GM18517 (cell line): ENCODE measurements around the gene VPS18.
"Not testable (repeated sequence)": the region's sequence is repeated elsewhere in the genome, so short reads cannot be mapped to it uniquely, and the experiment has no call there.

Source experiments
- ATAC-seq: cut with Tn5 transposase; IDR thresholded peaks from one replicate; pipeline ENCODE4 v1.9.1; 2021; ENCODE audit warnings: mild to moderate bottlenecking, moderate library complexity; ENCODE audit not compliant: unreplicated experiment

Gene VPS18, protein sequence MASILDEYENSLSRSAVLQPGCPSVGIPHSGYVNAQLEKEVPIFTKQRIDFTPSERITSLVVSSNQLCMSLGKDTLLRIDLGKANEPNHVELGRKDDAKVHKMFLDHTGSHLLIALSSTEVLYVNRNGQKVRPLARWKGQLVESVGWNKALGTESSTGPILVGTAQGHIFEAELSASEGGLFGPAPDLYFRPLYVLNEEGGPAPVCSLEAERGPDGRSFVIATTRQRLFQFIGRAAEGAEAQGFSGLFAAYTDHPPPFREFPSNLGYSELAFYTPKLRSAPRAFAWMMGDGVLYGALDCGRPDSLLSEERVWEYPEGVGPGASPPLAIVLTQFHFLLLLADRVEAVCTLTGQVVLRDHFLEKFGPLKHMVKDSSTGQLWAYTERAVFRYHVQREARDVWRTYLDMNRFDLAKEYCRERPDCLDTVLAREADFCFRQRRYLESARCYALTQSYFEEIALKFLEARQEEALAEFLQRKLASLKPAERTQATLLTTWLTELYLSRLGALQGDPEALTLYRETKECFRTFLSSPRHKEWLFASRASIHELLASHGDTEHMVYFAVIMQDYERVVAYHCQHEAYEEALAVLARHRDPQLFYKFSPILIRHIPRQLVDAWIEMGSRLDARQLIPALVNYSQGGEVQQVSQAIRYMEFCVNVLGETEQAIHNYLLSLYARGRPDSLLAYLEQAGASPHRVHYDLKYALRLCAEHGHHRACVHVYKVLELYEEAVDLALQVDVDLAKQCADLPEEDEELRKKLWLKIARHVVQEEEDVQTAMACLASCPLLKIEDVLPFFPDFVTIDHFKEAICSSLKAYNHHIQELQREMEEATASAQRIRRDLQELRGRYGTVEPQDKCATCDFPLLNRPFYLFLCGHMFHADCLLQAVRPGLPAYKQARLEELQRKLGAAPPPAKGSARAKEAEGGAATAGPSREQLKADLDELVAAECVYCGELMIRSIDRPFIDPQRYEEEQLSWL

DNA sequence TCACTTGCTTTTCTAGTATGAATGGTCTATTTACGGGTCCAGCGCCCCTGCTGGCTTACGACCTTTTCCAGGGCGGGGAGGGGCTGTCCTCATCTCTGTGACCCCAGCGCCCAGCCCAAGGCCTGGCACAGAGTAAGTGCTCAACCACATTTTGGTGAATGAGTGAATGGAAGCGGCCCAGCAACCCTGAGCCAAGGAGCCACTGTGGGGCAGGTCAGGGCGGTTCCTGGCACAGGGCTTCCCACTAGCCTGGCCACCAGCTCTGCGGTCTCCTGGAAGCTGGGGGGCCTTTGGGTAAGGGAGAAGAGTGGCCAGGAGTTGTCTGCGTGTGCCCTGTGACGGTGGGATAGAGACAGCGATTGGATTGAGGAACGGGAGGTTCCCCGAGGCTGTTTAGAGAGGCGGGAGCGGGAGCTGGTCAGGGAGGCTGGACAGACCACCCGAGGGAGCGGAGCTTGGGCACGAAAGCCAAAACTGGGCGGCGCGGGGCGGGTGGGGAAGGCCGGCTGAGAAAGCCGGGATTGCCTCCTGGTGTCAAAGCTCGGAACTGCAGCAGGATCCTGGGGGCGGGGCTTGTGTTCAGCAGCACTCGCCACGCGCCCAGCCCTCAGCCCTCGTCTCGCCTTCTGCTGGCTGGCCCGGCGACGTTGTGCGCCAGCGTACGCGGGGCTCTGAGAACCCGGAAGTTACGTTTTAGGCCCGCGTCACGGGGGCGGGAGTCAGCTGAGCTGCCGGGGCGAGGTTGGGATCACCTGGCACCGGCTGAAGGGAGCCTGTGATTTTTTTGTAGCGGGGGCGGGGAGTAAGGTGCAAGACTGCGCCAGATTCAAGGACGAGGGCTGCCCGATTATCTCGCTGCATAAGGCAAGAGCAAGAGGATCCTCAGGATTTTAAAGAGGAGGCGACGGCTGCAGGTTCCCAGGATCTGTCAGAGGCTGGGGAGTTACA lies at the start of gene VPS18:
Gene VPS18 (plus strand): TSS at position 718 of the 948 bp plus-strand sequence. CDS start 319 bp downstream, outside the sequence.
- ATAC-seq, result peak; percentile 80

GRCh38 chr15:40844696-40845030 lies 49.6 kb upstream of the VPS18 start:
- ATAC-seq, result no peak

DNA sequence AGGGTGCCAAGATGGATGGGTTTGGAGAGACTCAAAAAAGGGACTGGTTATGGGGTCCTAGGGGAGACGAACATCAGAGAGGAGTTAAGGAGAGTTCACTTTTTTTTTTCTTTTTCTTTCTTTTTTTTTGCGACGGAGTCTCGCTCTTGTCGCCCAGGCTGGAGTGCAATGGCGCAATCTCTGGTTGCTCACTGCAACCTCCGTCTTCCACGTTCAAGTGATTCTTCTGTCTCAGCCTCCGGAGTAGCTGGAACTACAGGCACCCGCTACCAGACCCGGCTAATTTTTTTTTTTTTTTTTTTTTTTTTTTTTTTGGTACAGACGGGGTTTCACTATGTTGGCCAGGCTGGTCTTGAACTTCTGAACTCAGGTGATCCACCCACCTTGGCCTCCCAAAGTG lies 49.2 kb upstream of the VPS18 start:
- ATAC-seq, result no peak

DNA sequence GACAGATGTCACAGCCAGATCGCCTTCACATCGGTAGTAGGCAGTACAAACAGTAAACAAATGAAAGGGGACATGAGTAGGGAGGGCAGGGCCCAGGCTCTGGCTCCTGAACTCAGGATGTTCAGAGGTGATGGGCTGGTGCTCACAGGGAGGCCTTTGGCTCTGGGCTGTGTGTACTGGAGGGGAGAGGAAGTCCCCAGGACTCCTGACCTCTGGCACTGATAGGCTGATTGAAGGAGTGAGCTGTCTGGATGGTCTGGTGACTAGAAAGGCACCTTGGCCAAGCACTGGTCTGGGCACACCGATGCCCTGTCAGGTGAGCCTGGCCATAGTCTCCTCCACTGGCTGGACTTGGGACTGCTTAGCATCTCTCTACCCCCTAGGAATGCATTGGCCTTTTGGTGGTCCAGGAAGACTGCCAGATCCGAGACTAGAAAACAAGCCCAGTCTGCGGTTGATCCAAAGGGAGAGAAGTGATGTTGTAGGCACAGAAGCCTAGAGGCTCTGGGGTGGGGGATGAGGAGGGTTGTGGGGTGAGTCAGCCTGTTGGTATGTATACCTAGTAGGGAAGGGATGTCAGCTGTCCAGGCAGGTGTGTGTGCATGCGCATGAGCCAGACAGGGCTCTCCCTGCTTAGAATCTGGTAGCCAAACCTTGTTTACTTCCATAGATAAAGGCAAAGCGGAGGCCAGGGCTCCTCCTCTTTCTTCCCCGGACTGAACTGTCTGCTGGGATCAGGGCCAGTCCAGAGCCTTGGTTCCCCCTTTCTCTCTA lies 48.6 kb upstream of the VPS18 start:
- ATAC-seq, result no peak

GRCh38 chr15:40846841-40847222 lies 47.4 kb upstream of the VPS18 start:
- ATAC-seq, result no peak

DNA sequence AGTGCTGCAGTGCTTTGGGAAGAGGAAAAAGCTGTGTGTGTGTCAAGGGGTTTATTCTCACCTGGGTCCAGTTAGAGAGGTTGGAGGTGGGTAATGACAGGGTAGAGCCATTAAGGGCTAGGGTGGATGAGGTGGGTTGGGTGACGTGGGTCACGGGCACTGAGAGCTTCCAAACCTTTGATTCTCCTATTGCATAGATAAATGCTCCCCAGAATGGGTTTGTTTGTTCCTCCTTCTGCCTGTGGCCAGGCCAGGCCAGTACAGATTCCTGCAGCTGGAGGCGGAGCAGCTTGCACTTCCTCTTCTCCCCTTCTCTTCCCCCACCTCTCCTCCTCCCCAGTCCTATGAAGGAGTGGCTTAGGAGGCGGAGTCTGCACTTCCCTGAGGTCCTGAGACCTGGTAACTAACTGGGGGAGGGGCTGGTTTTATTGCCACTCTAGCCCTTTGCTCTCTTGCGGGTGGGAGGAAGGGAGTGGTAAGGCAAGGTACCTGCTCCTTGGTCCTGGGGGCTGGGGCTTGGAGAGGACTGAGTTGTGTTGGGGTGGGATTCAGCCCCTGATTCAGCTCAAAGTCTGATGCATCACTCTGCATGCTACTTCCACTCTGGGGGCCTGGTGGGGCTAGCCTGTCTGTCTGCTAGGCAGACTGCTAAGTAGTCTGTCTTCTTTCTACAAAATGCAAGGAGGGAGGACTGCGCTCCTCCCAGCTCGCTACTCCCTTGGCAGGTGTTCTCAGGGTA lies 46.9 kb upstream of the VPS18 start:
- ATAC-seq, result no peak

- ATAC-seq, result no peak
Observed at GRCh38 chr15:40850576-40851112, 43.6 kb upstream of the VPS18 start.

- no peak for ATAC-seq
Observed at GRCh38 chr15:40852529-40852928, 41.7 kb upstream of the VPS18 start.

DNA sequence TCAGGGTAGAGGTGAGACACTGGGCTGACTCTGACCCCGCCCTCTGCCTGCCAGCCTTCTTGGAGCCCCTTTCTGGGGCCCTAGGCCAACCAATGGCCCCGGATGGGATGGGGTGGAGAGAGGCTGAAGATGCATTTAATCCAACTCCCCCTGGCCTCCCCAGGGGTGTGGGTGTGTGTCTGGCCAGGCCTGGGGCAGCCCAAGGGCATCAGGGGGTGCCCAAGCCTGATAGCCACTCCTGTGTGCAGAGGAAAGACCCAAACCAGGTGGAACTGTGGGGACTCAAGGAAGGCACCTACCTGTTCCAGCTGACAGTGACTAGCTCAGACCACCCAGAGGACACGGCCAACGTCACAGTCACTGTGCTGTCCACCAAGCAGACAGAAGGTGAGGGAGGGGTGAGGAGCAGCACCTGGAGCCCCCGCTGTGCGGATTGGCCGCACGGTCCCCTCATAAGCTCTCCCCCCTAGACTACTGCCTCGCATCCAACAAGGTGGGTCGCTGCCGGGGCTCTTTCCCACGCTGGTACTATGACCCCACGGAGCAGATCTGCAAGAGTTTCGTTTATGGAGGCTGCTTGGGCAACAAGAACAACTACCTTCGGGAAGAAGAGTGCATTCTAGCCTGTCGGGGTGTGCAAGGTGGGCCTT lies 40.9 kb upstream of the VPS18 start:
- ATAC-seq, result no peak

DNA sequence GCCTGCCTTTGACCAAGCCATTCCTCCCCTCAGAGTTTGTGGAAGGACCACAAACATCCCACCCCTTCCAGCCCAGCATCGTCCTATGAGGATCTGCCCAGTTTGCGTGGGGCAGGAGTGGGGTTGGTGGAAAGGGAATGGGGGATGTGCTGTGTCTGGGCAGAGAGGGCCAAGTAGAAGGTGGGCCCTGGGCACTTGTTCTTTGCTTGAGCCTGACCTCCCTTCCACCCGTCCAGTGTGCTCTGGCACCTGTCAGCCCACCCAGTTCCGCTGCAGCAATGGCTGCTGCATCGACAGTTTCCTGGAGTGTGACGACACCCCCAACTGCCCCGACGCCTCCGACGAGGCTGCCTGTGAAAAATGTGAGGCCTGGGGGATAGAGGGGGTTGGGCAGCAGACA lies 40.1 kb upstream of the VPS18 start:
- ATAC-seq, result no peak

GRCh38 chr15:40855706-40856234 lies 38.5 kb upstream of the VPS18 start:
- no peak for ATAC-seq

GRCh38 chr15:40856746-40857145 lies 37.5 kb upstream of the VPS18 start:
- ATAC-seq, result no peak

DNA sequence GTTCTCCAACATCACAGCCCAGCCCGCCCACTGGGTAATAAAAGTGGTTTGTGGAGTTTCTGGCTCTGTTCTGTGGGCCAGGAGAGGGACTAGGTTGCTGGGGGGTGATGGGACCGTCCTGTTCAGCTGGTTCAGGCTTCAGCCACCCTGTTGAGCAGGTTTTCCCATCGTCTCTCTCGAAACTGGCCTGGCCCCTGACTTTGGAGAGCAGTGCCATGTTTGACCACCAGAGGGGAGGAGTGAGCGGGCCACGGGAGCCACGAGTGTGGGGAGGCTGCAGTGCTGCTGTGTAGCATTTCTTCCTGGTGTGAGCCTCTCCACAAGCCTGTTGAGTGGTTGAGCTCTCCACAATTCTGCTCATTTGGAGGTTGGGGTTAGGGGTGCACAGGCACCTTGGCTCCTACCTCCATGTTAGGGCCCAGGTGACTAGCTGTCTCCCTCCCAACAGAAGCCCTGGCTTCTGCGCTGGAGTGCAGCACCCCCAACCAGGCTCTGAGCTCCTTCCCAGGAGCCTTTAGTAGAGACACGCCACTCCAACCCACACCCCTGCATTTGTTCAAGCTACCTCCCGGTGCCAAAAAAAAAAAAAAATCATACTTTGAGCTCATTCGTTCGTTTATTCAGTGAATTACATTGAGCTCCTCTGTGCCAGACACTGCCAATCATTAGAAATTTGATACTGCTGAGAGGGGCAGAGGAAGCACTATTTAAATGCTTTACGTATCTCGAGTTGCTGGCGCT lies 36.5 kb upstream of the VPS18 start:
- ATAC-seq, result no peak

GRCh38 chr15:40858706-40859105 lies 35.5 kb upstream of the VPS18 start:
- ATAC-seq, result no peak

DNA sequence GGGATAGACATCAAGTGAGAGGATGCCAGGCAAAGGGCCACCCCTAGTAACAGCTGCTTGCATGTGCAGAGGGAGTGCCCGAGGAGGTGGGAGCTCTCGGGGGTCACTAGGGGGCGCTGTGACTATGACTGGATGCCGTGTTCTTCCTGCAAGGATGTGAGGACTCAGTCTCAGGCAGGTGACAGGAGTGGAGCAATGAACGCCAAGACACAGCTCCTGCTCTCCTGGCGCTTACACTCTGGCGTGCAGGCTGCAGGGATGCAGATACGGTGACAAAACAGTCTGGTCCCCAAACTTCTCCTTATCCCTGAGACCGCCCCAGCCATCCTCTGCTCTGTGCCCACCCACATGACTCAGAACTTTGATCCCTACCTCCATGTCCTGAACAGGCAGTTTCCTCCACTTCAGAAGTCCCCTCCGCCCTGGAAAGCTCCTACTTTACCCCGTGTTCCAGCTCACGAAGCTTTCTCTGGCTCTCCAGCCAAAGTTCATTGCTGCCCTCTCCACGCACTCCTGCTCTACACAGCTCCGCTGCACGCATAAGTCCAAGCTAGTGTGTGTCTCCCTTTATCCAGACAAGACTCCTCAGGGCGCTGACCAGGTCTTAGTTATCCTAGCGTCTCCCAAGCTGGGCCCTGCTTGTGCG lies 34.9 kb upstream of the VPS18 start:
- peak; percentile 59 for ATAC-seq

- not testable (repeated sequence) for ATAC-seq
Observed at GRCh38 chr15:40861147-40861546, 33.1 kb upstream of the VPS18 start.

DNA sequence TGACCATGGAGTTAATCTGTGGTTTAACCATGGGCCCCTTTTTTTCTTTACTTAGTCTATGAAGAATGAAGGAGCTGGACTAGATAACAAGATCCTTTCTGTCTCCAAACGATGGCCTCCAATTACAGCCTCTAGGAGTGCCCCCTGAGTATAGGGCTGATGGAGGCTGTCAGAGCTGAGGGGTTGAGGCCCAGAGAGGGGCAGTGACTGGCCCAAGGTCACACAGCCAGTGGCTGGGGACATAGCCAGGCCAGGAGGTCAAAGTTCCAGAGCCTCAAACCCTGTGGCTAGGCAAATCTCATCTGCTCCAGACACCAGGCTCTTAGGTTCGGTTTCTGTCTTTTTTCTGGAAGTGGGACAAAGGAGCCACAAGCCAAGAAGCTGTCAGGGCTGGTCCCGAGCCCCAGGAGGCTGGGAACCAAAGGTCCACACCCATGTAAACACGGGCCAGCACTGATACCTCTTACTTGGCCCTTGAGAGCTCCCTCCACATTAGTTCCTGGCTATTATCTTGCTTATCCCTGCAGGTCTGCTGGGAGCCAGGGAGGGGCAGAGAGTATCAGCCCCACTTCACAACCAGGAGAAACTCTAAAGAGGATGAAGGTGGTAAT lies 30.5 kb upstream of the VPS18 start:
- no peak for ATAC-seq
